Osteoblast (primary cell): Measurements from ENCODE around the gene PPME1. TPM values are rescaled to one million over a fixed set of nuclear protein-coding genes. Genes with fewer than 3 reads are reported as not detected.

ENCODE experiments used
- DNase-seq: peaks from one replicate; pipeline ENCODE4 v3.0.0; 2011; ENCODE audit warnings: low spot score, mixed read lengths; ENCODE audit not compliant: insufficient read length; ENCODE audit errors: missing footprints
- H2AFZ ChIP-seq: 2 replicates; pipeline ENCODE4 v1.6.0; 2011; ENCODE audit warnings: mild to moderate bottlenecking, low read length
- H3K27ac ChIP-seq: 2 replicates; pipeline ENCODE4 v1.5.1; 2011; ENCODE audit warnings: mild to moderate bottlenecking, low read depth, low read length, moderate library complexity
- H3K27me3 ChIP-seq: 2 replicates; pipeline ENCODE4 v1.6.0; 2012; ENCODE audit warnings: mild to moderate bottlenecking, control low read depth, inconsistent platforms, low read length, moderate library complexity; ENCODE audit not compliant: insufficient read depth
- H3K36me3 ChIP-seq: 2 replicates; pipeline ENCODE4 v1.5.1; 2011; ENCODE audit warnings: mild to moderate bottlenecking, low read length, control low read depth, moderate library complexity; ENCODE audit not compliant: insufficient read depth
- H3K4me1 ChIP-seq: 2 replicates; pipeline ENCODE4 v1.5.1; 2011; ENCODE audit warnings: mild to moderate bottlenecking, low read length, control low read depth, moderate library complexity; ENCODE audit not compliant: insufficient read depth
- H3K4me2 ChIP-seq: 2 replicates; pipeline ENCODE4 v1.6.0; 2011; ENCODE audit warnings: mild to moderate bottlenecking, low read length; ENCODE audit not compliant: insufficient read depth
- H3K4me3 ChIP-seq: fragments of 200-600 bp; sonication (generic); 3 replicates; pipeline ENCODE4 v1.5.1; 2012; ENCODE audit warnings: mild to moderate bottlenecking, low read length, inconsistent platforms; ENCODE audit not compliant: insufficient read depth
- H3K79me2 ChIP-seq: 2 replicates; pipeline ENCODE4 v1.6.0; 2012; ENCODE audit warnings: mild to moderate bottlenecking, low read length, control low read depth, inconsistent platforms; ENCODE audit not compliant: insufficient read depth
- H3K9me3 ChIP-seq: 2 replicates; pipeline ENCODE4 v1.5.1; 2011; ENCODE audit warnings: low read depth, low read length, control low read depth
- H4K20me1 ChIP-seq: 2 replicates; pipeline ENCODE4 v1.6.0; 2012; ENCODE audit warnings: mild to moderate bottlenecking, low read length, control low read depth; ENCODE audit not compliant: insufficient read depth
- CTCF ChIP-seq: IDR thresholded peaks from 2 replicates; pipeline ENCODE4 v1.5.1; 2011; ENCODE audit warnings: mild to moderate bottlenecking, low read depth, low read length, moderate library complexity; ENCODE audit errors: extremely low read depth
- total RNA-seq: library from RNA; depleted of rRNA; stranded (reverse); fragments of >200 nt; gene quantifications from 2 replicates; pipeline ENCODE4 v1.2.3, GENCODE V29; 2012

PPME1 gene
- total RNA-seq, 1 donor, result 18.5 TPM

DNA sequence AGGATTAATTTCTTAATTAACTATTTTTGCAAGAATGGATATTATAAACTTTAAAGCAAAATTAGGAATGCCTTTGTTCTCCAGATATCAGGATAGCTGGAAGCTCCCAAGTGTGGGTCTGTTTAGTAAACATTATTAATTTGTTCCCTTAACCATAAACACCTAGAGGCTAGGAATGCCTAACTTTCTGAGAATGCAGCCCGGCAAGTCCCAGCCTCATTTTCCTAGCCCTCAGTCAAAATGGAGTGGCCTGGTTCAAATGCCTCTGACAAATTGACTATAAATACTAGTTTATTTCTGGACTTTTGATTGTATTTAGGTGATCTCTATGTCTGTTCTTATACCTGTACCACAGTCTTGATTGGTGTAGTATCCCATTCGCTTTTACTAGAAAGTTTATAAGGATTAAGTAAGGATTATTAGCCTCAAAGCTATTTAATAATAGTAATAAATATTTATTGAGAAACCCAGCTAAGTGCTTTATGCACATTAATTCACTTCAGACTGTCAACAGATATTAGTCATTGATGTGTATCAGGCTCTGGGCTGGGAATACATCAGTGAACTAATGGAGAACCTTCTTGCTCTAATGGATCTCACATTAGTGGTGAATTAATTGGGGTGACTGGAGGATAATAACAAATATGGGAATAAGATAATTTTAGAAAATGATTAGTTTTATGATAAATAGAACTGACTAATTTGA lies 25.8 kb downstream of the PPME1 start:
- DNase-seq, result no peak
- no peak overlapping the region for H3K4me3 ChIP-seq
- no peak for TF ChIP-seq CTCF
- no peaks in the 10 kb centered on the region for H3K27me3 ChIP-seq
- H2AFZ ChIP-seq, result no peak overlapping the region
- no peaks in the 10 kb centered on the region for H3K9me3 ChIP-seq
- no peaks in the 10 kb centered on the region for H3K4me1 ChIP-seq
- no peaks in the 10 kb centered on the region for H3K36me3 ChIP-seq
- H3K79me2 ChIP-seq, result peaks cover 18% of the 10 kb centered on the region
- H3K27ac ChIP-seq, result no peak overlapping the region
- peaks cover under 1% of the 10 kb centered on the region for H4K20me1 ChIP-seq
- H3K4me2 ChIP-seq, result no peak overlapping the region

DNA sequence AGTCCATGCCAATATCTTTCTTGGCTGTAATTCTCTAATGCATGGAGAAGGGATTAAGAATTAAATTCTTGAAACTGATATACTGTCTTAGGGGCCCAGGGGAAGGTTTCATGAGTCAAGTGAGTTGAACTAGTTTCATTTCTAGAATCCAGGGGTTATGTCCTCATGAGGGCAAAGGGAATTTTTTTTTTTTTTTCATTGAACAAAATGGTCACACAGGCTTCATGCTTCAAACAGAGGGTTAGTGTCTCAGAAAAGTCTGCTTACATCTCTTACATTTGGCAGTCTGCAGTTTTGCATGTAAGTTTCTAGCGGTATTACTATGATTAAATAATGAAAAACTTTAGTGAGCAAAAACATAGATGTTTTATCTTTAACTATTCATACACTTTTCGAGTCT lies 32.9 kb downstream of the PPME1 start:
- TF ChIP-seq CTCF, result no peak
- H3K79me2 ChIP-seq, result no peaks in the 10 kb centered on the region
- H2AFZ ChIP-seq, result no peak overlapping the region

DNA sequence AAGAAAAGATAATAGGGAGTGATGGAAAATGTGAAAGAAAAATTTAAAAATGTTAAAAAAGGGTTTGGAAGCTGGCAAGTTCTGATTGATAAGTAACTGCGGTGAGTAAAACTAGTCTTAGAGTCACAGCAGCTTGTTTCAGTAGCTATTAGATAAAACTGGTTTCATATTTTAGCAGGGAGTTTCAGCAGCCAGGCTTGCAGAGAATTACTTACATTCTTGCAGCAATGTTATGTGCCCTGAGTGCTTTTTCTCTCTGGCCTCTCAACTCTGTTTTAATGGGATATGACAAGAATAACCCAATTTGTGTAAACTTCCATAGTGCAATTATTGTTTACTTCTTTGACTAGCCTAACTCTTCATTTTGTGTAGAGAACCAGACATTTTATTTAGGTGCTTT lies 33.6 kb downstream of the PPME1 start:
- Histone ChIP-seq H2AFZ (no peak overlapping the region), H3K36me3 (peaks cover 7% of the 10 kb centered on the region), H3K27me3 (no peaks in the 10 kb centered on the region), H4K20me1 (no peaks in the 10 kb centered on the region), H3K9me3 (no peaks in the 10 kb centered on the region), H3K4me2 (no peak overlapping the region), H3K27ac (no peak overlapping the region), H3K79me2 (no peaks in the 10 kb centered on the region), H3K4me1 (no peaks in the 10 kb centered on the region), H3K4me3 (no peak overlapping the region)
- no peak for TF ChIP-seq CTCF
- DNase-seq, result no peak

More for the DNA sequence above, 32.9 kb downstream of the PPME1 start:
- no peaks in the 10 kb centered on the region for H3K36me3 ChIP-seq
- no peak overlapping the region for H3K4me3 ChIP-seq
- no peak overlapping the region for H3K27ac ChIP-seq
- no peak for DNase-seq
- no peak overlapping the region for H3K4me2 ChIP-seq
- H4K20me1 ChIP-seq, result no peaks in the 10 kb centered on the region
- no peaks in the 10 kb centered on the region for H3K4me1 ChIP-seq
- no peaks in the 10 kb centered on the region for H3K9me3 ChIP-seq
- H3K27me3 ChIP-seq, result no peaks in the 10 kb centered on the region

DNA sequence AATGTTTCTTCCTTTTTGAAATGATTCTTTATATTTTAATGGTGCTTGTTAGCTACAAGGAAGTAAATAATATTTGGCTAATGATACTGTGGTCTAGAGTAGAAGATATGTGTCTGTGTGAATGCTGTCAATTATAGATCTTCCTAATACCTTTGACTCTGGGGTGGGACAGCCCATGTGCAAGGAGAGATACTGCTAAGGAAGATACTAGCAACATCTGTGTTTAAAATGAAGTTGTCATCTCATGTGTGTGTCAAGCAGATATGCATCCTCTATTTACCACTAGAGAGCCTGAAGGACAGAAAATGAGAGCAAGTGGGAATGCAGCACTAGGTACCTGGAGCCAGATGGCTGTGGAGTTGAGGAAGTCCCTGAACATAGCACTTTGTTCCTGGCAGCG lies 34.1 kb downstream of the PPME1 start:
- H2AFZ ChIP-seq, result no peak overlapping the region
- no peak for DNase-seq
- TF ChIP-seq CTCF, result no peak
- no peak overlapping the region for H3K4me2 ChIP-seq
- H3K27ac ChIP-seq, result no peak overlapping the region
- H3K36me3 ChIP-seq, result peaks cover 8% of the 10 kb centered on the region
- no peaks in the 10 kb centered on the region for H3K79me2 ChIP-seq
- no peaks in the 10 kb centered on the region for H3K27me3 ChIP-seq
- no peaks in the 10 kb centered on the region for H4K20me1 ChIP-seq
- no peaks in the 10 kb centered on the region for H3K9me3 ChIP-seq
- no peaks in the 10 kb centered on the region for H3K4me1 ChIP-seq
- no peak overlapping the region for H3K4me3 ChIP-seq
